ENCODE measurements around the gene USB1. TPM values are rescaled to one million over a fixed set of nuclear protein-coding genes. Genes with fewer than 3 reads are reported as not detected.

Gene USB1
- total RNA-seq, 2 experiments from 2014 or later, result 52.0 to 58.0 TPM

DNA sequence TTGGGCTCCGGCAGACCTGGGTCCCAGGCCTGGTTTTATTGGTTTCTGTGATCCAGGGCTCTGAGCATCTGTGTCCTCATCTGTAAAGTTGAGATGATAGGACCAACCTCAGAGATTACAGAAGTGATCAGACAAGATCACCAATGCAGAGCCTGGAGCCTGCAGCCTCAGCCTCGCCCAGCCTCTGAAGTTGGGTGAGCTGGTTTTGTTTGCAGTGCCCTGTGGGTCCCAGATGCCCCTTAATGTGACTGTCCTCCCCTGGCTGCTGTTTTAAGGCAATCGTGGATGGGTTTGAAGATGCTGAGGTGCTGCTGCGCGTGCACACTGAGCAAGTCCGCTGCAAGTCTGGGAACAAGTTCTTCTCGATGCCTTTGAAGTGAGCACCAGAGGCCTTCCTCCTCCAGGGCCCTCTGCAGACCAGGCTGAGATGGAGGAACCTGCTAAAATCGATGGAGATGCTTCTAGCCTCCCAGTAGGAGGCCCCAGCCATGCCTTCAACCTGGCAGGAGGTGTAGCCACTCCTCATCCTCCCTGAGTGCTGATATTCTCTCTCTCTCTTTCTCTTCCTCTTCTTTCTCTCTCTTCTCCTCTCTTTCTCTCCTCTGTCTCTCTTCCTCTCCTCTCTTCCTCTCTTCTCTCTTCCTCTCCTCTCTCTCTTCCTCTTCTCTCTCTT is 18.8 kb downstream of the USB1 start:
- H3K36me3 Mint-ChIP-seq (ENCODE audit: low read depth), result peaks cover 5% of the 10 kb centered on the region
- peaks cover 19% of the 10 kb centered on the region for H3K4me1 Mint-ChIP-seq
- ChIA-PET POLR2A (no interaction called here), CTCF (no interaction called here)
- no peak for DNase-seq
- peaks cover 11% of the 10 kb centered on the region for H3K27me3 Mint-ChIP-seq
- no peaks in the 10 kb centered on the region for H3K9me3 Mint-ChIP-seq
- no peak overlapping the region for H3K4me3 Mint-ChIP-seq
- H3K27ac Mint-ChIP-seq, result peak overlapping the region; percentile 60

DNA sequence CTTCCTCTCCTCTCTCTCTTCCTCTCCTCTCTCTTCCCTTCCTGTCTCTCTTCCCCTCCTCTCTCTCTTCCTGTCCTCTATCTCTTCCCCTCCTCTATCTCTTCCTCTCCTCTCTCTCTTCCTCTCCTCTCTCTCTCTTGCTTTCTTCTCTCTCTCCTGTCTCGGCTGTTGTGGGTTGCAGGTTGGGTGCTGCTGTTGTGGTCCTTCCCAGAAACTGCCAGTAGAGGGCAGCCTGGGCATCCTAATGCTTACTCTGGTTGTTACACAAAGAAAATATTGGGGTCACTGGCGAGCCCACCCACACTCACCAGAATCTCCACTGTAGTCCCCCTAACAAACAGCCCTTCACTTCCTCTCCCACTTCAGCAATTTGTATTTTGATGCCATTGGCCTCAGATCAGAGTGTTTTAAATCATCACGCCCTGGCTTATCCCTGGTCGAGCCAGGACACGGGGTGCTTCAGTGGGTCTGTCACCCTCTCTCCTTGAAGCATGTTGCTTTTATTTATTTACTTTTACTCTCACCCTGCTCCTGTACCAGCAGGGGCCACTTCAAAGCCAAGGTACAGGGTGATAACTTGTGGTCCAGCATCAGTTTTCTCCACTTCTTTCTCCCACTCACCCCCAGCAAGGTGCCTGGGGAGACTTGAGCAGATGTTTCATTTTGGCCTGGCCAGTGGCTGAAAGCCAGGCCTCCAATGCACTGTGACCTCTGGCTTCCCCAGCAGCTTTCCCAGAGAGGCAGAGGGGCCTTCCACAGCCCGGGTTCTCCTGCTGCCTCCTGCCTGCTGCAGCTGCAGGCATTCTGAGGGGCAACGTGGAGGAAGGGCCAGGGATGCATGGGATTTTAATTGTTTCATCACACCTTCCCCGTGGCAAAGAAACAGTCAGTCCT is 19.7 kb downstream of the USB1 start:
- ChIA-PET CTCF (no interaction called here), POLR2A (no interaction called here)
- Mint-ChIP-seq H3K27me3 (peaks cover 12% of the 10 kb centered on the region), H3K9me3 (no peaks in the 10 kb centered on the region), H3K4me1 (peaks cover 20% of the 10 kb centered on the region), H3K4me3 (no peak overlapping the region), H3K36me3 (ENCODE audit: low read depth) (peaks cover 6% of the 10 kb centered on the region), H3K27ac (peak overlapping the region; percentile 60)
- DNase-seq, result peak; percentile 74

DNA sequence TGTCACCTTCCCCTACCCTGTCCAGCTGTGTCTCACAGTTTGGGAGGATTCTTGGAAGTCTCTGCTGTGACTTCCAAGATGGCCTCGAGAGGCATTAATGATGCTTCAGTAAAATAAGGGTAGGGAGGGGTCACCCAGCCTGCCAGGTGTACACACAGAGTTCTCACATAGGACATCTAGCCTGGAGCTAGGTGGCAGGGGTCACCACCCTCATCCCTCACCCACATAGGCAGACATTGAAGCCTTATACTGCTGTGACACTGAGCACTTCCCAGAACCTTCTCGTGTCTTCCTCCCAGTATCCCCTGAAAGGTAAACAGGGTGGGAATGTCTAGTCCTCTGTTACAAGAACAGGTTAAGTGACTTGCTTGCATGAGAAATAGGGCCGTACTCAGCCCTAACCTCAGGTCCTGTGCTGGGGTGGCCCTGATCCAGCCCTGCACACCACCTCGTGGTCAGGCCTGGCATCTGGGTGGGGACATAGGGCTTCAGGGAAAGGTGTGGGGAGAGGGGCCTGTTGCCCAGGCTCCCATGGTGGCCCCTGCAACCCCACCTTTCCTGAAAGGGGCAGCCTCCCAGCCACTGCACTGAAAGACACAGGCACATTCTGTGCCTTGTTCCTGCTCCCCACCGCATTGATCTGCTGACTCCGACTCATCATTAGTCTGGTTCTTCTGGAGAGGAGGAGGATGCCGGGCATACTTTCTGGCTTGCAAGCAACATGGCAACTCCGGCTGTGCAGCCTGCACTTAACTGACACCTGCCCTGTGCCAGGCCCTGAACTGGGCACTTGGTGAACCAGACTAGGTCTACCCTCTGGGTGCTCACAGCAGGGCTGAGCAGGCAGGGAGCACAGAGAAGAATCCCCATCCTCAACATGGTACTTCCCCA is 20.7 kb downstream of the USB1 start:
- no peak overlapping the region for H3K27ac Mint-ChIP-seq
- POLR2A ChIA-PET, result no interaction called here
- H3K4me3 Mint-ChIP-seq, result no peak overlapping the region
- H3K4me1 Mint-ChIP-seq, result peaks cover 20% of the 10 kb centered on the region
- DNase-seq, result no peak
- H3K27me3 Mint-ChIP-seq, result peaks cover 12% of the 10 kb centered on the region
- H3K36me3 Mint-ChIP-seq (ENCODE audit: low read depth), result peaks cover 6% of the 10 kb centered on the region
- CTCF ChIA-PET, result interaction anchor here (0.7 kb wide), 1 partner anchor 100 kb away, joined by 3 read pairs; no protein-coding TSS in a partner anchor
- no peaks in the 10 kb centered on the region for H3K9me3 Mint-ChIP-seq

DNA sequence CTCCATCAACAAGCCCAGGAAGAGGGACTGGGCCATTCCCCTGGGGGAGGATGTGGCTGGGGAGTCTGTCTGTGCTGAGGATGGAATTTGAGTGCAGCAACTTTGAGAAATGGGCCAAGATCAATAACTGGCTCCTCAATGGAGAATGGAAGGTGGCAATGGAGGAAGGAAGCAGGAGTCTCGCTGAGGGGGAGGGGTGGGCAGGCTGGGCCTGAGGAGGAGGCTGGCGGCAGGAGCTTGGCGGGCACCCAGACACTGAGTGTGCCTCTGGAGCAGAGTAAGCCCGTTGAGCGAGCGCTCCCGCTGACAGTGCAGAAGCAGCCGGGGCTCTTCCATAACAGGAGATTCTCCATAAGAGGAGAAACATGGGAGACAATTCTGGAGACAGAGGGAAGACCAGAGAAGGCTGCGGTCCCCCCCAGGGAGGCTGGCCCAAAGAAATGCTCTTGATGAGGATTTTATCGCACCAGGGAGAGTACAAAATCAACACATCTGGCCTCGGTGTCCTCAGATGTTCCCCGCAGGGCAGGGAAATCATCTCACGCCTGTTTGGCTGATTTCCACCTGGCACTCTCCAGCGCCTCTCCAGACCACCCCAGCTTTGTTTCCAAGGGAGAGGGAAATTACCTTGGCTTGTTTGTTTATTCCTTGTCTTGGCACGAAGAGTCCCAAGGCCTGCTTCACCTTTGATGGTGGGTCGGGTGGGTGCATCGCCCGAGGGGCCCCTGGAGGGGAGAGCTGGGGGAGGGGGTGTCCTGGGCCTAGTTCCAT is 21.6 kb downstream of the USB1 start:
- H3K36me3 Mint-ChIP-seq (ENCODE audit: low read depth), result peaks cover 6% of the 10 kb centered on the region
- no peaks in the 10 kb centered on the region for H3K9me3 Mint-ChIP-seq
- POLR2A ChIA-PET, result no interaction called here
- no peak overlapping the region for H3K4me3 Mint-ChIP-seq
- peaks cover 12% of the 10 kb centered on the region for H3K27me3 Mint-ChIP-seq
- no peak overlapping the region for H3K27ac Mint-ChIP-seq
- H3K4me1 Mint-ChIP-seq, result peaks cover 20% of the 10 kb centered on the region
- no peak for DNase-seq
- CTCF ChIA-PET, result interaction anchor here (1.3 kb wide), 1 partner anchor 8 kb away, joined by 5 read pairs; no protein-coding TSS in a partner anchor

DNA sequence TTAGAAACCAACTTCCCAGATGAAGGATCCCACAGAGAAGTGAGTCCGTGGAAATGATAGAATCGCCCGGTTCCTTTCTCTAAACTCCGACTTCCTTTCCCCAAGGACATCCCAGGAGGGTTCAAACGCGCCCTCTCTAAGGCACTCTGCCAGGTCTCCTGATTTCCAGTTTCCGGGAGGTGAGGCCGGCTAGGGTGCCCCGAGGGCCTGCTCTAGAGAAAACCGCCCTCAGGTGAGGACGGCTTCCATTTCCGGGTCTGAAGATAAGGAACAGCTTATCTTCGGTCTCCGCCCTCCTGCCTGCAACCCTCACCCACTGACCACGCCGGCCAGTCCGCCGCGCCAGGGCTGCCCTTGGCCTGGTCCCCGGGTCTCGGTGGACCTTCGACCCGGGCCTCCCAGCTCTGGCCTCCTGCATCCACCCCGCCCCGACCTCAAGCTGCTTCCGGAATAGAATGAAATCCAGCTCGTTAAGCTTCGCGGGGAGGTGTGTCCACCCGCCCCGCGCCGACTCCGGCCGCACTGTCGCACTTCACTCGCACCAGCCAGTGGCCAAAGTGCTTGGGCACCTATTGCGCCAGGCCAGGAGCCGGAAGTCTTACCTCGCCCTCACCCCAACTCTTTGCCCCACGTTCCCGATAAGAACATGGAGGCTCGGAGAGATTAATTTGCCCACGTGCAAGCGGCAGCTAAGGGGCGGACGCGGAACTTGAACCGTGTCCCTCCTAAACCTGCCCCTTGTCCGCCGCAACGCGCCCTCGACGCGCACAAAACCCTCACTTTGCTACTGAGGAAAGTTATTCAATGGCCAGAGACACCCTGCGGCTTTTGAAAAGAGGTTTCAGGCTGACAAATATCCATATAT is 23.5 kb downstream of the USB1 start:
- H3K4me3 Mint-ChIP-seq, result peak overlapping the region; percentile 75
- no peaks in the 10 kb centered on the region for H3K9me3 Mint-ChIP-seq
- H3K27me3 Mint-ChIP-seq, result peaks cover 28% of the 10 kb centered on the region
- peaks cover 6% of the 10 kb centered on the region for H3K36me3 Mint-ChIP-seq (ENCODE audit: low read depth)
- ChIA-PET CTCF (interaction anchor here (0.6 to 1.4 kb wide), 3 partner anchors 9 to 12 kb away, joined by 3 to 7 read pairs (median 3); no protein-coding TSS in a partner anchor), POLR2A (interaction anchor here (0.6 to 1.0 kb wide), 2 partner anchors 105 to 1803 kb away, joined by 3 to 8 read pairs; no protein-coding TSS in a partner anchor)
- peak; percentile 22 for DNase-seq
- H3K27ac Mint-ChIP-seq, result peak overlapping the region; percentile 83
- H3K4me1 Mint-ChIP-seq, result peaks cover 18% of the 10 kb centered on the region

DNA sequence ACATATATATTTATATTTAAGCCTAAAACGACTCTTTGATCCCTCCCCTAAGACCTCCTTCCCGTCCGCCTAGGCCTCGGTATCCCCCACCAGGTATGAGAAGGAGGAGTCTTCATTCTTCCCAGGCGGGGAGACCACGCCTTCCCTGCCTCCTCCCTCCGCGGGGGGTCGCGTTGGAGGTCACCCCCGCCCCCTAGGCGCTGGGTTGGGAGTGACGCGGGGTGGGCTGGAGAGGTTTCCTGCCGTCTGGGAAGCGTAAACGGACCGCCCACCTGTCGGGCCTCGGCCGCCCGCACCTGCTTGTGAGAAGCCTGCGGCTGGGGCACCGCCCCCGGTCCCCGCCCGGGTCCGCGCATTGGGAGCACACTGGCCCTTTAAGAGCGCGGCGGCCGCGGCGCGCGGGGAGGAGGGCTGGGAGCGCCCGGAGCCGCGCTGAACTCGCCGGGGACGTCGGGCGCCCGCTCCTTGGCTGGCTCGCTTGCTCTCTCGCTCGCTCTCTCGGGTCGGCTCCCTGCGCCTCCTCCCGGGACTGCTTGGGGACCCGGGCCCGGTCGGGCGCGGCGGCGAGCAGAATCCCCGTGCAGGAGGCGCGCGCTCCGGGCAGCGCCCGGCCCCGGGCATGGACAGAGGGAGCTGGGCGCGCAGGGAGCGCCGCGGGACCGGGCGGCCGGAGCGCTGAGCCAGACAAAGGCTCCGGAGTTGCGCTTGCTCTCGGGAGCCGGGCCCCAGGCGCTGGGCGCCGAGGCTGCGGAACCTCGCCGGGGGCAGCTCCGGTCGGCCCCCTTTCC is 24.3 kb downstream of the USB1 start, which contains the start of gene MMP15:
Gene MMP15, plus strand, starts transcription at position 404 of the 788 bp plus-strand sequence. CDS start 597 bp downstream, outside the sequence.
- Mint-ChIP-seq H3K27me3 (peaks cover 28% of the 10 kb centered on the region), H3K9me3 (no peaks in the 10 kb centered on the region), H3K4me1 (peaks cover 12% of the 10 kb centered on the region), H3K36me3 (ENCODE audit: low read depth) (peaks cover 6% of the 10 kb centered on the region), H3K27ac (peak within 1 kb of the TSS; percentile 83), H3K4me3 (peak within 1 kb of the TSS; percentile 75)
- CTCF ChIA-PET, result interaction anchor here (0.7 to 1.4 kb wide), 4 partner anchors 8 to 26 kb away, joined by 3 to 7 read pairs (median 4); no protein-coding TSS in a partner anchor
- POLR2A ChIA-PET, result no interaction called here
- DNase-seq, result peak; percentile 56

DNA sequence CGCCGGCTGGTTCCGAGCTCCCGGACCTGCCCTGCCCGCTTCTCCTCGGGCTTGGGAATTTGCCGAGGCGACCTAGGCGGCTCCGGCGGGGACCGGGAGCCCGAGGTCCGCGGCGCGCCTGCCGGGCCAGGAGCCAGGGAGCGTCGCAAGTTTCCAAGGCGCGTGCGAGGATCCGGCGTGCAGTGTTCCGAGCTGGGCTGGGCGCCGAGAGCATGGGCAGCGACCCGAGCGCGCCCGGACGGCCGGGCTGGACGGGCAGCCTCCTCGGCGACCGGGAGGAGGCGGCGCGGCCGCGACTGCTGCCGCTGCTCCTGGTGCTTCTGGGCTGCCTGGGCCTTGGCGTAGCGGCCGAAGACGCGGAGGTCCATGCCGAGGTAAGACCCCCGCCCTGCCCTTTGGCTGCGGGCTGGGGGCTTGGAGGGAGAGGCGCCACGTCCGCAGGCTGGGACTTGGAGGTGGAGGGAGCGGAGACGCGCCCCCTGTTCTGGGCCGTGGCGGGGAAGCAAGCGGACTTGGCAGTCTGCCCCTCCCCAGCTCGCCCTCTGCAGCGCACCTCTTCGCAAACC is 25.0 kb downstream of the USB1 start:
- Mint-ChIP-seq H3K4me1 (peaks cover 8% of the 10 kb centered on the region), H3K36me3 (ENCODE audit: low read depth) (peaks cover 6% of the 10 kb centered on the region), H3K27me3 (peaks cover 28% of the 10 kb centered on the region), H3K9me3 (no peaks in the 10 kb centered on the region), H3K27ac (no peak overlapping the region), H3K4me3 (peak overlapping the region; percentile 32)
- DNase-seq, result no peak
- POLR2A ChIA-PET, result no interaction called here
- CTCF ChIA-PET, result interaction anchor here (0.7 to 1.4 kb wide), 4 partner anchors 9 to 170 kb away, joined by 3 to 4 read pairs (median 4); no protein-coding TSS in a partner anchor

DNA sequence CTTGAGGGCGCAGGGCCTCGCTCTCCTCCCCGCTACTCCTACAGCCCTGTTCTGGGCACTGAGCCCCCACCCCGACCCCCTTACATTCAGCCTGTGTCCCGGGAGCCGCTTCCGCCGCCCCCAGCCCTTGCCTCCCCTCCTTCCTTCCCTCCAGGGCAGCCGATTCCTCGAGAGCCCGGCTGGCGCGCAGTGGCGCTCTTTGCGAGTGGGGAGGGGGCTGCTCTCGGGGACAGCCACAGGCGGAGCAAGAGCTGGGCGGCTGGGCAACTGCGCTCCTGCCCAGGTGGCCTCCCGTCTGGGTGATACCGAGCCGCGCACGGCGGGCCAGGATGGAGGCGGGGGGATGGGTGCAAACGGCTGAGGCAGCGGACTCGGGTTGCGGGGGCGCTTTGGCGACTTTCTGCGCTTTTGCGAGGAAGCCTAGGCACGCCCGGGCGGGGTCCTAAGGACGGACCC is 25.5 kb downstream of the USB1 start:
- ChIA-PET POLR2A (interaction anchor here (0.6 kb wide), 1 partner anchor 17 kb away, joined by 3 read pairs; no protein-coding TSS in a partner anchor), CTCF (interaction anchor here (1.1 to 1.5 kb wide), 5 partner anchors 13 to 170 kb away, joined by 3 to 4 read pairs (median 3); no protein-coding TSS in a partner anchor)
- Mint-ChIP-seq H3K9me3 (no peaks in the 10 kb centered on the region), H3K27me3 (peaks cover 28% of the 10 kb centered on the region), H3K4me1 (peaks cover 8% of the 10 kb centered on the region), H3K36me3 (ENCODE audit: low read depth) (peaks cover 3% of the 10 kb centered on the region), H3K4me3 (peak overlapping the region; percentile 32), H3K27ac (no peak overlapping the region)
- no peak for DNase-seq

DNA sequence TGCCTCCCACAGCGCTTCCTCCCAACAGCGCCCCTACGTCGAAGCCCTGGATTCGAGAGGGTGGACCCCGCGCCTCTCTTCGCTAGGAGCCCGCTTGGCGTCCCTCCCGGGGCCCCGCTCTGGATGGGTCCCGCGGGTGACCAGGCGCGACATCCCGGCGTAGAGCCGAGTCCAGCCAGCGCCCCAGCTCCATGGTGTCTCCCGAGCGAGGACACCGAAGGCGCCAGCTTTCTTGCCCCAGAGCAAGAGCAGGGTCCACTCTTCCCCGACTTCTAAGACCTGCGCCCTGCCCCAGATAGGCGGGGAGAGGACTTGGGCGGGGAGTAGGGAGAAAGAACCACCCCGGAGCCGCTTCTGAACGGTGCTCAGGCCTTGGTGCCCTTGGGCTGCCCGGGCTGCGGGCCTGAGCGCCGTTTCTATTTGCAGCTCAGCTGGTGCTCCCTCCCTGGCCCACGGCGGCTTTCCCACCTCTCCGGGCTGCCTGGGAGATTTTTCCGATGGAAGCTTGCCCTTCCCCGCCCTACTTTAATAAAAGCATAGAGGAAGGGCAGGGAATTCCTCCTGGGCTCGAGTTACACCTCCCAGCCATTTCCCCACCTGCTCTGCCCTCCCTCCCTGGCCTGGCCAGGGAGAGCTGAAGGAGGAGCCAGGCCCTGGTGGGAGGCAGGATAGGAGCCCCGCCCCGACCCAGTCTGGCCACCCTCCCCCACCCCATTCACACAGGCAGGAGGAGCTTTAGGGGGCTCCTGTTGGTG is 26.1 kb downstream of the USB1 start:
- Mint-ChIP-seq H3K4me3 (peak overlapping the region; percentile 32), H3K9me3 (no peaks in the 10 kb centered on the region), H3K4me1 (peaks cover 8% of the 10 kb centered on the region), H3K36me3 (ENCODE audit: low read depth) (peaks cover 3% of the 10 kb centered on the region), H3K27ac (no peak overlapping the region), H3K27me3 (peaks cover 28% of the 10 kb centered on the region)
- POLR2A ChIA-PET, result interaction anchor here (0.6 kb wide), 1 partner anchor 17 kb away, joined by 3 read pairs; no protein-coding TSS in a partner anchor
- CTCF ChIA-PET, result interaction anchor here (1.2 to 1.5 kb wide), 3 partner anchors 27 to 169 kb away, joined by 3 read pairs; no protein-coding TSS in a partner anchor
- no peak for DNase-seq

All from activated CD4-positive, alpha-beta T cell treated with anti-CD3 and anti-CD28 coated beads, Interleukin-2, amount 10 ng/mL, durations not matched to agents 7 days and 5 days (primary cell).